Fibroblast of lung (primary cell): ENCODE data around the gene CD247. TPM values are rescaled to one million over a fixed set of nuclear protein-coding genes. Genes with fewer than 3 reads are reported as not detected.

Experiments
- DNase-seq, 2 donors: peaks; one replicate each; pipeline versions ENCODE4 v3.0.0 to v3.0.0-alpha.2; 2010; ENCODE audit warnings: low read depth in 2 of 2
- H2AFZ ChIP-seq: 2 replicates; pipeline ENCODE4 v1.5.1; 2012; ENCODE audit warnings: low read length, control low read depth, inconsistent platforms
- H3K27ac ChIP-seq: 2 replicates; pipeline ENCODE4 v1.5.1; 2011; ENCODE audit warnings: low read length, control low read depth; ENCODE audit not compliant: insufficient read depth
- H3K27me3 ChIP-seq: 2 replicates; pipeline ENCODE4 v1.5.1; 2011; ENCODE audit warnings: mild to moderate bottlenecking, low read length; ENCODE audit not compliant: control insufficient read depth, insufficient read depth
- H3K36me3 ChIP-seq: 2 replicates; pipeline ENCODE4 v1.5.1; 2011; ENCODE audit warnings: low read length; ENCODE audit not compliant: control insufficient read depth, insufficient read depth
- H3K4me1 ChIP-seq: 2 replicates; pipeline ENCODE4 v1.5.1; 2011; ENCODE audit warnings: low read length; ENCODE audit not compliant: control insufficient read depth, insufficient read depth; ENCODE audit errors: extremely low read depth
- H3K4me2 ChIP-seq: 2 replicates; pipeline ENCODE4 v1.5.1; 2011; ENCODE audit warnings: low read length, control low read depth; ENCODE audit not compliant: insufficient read depth; ENCODE audit errors: extremely low read depth
- H3K4me3 ChIP-seq, 4 experiments: fragments of 200-600 bp in 1 of 4; sonication (generic) in 1 of 4; replicated peaks in 1 of 4; 2 replicates each; pipeline ENCODE4 v1.5.1; 2011 to 2016; ENCODE audit warnings: low read length in 4 of 4, low read depth in 3 of 4, mild to moderate bottlenecking in 3 of 4, control low read depth in 2 of 4, inconsistent platforms in 1 of 4, mixed read lengths in 1 of 4; ENCODE audit not compliant: insufficient read depth in 1 of 4; ENCODE audit errors: control extremely low read depth in 1 of 4
- H3K79me2 ChIP-seq: 2 replicates; pipeline ENCODE4 v1.5.1; 2012; ENCODE audit warnings: mild to moderate bottlenecking, low read length, inconsistent platforms; ENCODE audit not compliant: control insufficient read depth, insufficient read depth
- H3K9ac ChIP-seq: 2 replicates; pipeline ENCODE4 v1.5.1; 2011; ENCODE audit warnings: mild to moderate bottlenecking, low read length, control low read depth; ENCODE audit not compliant: insufficient read depth
- H3K9me3 ChIP-seq: 2 replicates; pipeline ENCODE4 v1.5.1; 2012; ENCODE audit warnings: low read depth, low read length; ENCODE audit not compliant: control insufficient read depth, insufficient read depth
- H4K20me1 ChIP-seq: 2 replicates; pipeline ENCODE4 v1.5.1; 2011; ENCODE audit warnings: low read length; ENCODE audit not compliant: control insufficient read depth, insufficient read depth; ENCODE audit errors: extremely low read depth
- EZH2 ChIP-seq: IDR thresholded peaks from 2 replicates; pipeline ENCODE4 v1.5.1; 2012; ENCODE audit warnings: low read length, control low read depth, mild to moderate bottlenecking; ENCODE audit errors: missing control alignments
- polyA plus RNA-seq, 2 donors: library from polyadenylated mRNA; depleted of rRNA in 1 of 2; stranded (reverse) in 1 of 2; unstranded in 1 of 2; fragments of >200 nt; gene quantifications; 2 replicates each; pipeline ENCODE4 v1.2.1, GENCODE V29; 2011 to 2012; ENCODE audit warnings: missing spikeins in 1 of 2
- total RNA-seq: library from RNA; depleted of rRNA; stranded (reverse); fragments of >200 nt; gene quantifications from 2 replicates; pipeline ENCODE4 v1.2.1, GENCODE V29; 2014
- TF ChIP-seq, protein P1 (sequence below), 2 donors: IDR thresholded peaks in 1 of 2; conservative IDR thresholded peaks in 1 of 2; 1 replicate in 1 of 2; 2 replicates in 1 of 2; pipeline ENCODE4 v1.5.1; 2011 to 2012; ENCODE audit warnings: low read length in 2 of 2, control low read depth in 1 of 2, inconsistent platforms in 1 of 2, low read depth in 1 of 2, mild to moderate bottlenecking in 1 of 2

Gene CD247
- total and polyA plus RNA-seq, 2 donors (not counting 1 experiment from before 2014, with no cell fraction given): not detected

- Histone ChIP-seq H3K9ac (no peak overlapping the region), H3K36me3 (no peaks in the 10 kb centered on the region), H3K4me2 (no peak overlapping the region), H3K27ac (no peak overlapping the region), H3K4me3 (no peak overlapping the region), H3K79me2 (no peaks in the 10 kb centered on the region), H4K20me1 (no peaks in the 10 kb centered on the region), H2AFZ (no peak overlapping the region), H3K4me1 (no peaks in the 10 kb centered on the region), H3K27me3 (no peaks in the 10 kb centered on the region), H3K9me3 (no peaks in the 10 kb centered on the region)
- no peak for TF ChIP-seq EZH2
- TF ChIP-seq, protein P1, sequence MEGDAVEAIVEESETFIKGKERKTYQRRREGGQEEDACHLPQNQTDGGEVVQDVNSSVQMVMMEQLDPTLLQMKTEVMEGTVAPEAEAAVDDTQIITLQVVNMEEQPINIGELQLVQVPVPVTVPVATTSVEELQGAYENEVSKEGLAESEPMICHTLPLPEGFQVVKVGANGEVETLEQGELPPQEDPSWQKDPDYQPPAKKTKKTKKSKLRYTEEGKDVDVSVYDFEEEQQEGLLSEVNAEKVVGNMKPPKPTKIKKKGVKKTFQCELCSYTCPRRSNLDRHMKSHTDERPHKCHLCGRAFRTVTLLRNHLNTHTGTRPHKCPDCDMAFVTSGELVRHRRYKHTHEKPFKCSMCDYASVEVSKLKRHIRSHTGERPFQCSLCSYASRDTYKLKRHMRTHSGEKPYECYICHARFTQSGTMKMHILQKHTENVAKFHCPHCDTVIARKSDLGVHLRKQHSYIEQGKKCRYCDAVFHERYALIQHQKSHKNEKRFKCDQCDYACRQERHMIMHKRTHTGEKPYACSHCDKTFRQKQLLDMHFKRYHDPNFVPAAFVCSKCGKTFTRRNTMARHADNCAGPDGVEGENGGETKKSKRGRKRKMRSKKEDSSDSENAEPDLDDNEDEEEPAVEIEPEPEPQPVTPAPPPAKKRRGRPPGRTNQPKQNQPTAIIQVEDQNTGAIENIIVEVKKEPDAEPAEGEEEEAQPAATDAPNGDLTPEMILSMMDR (conservative IDR thresholded peaks at IDR 0.05 in 1 of 2, IDR thresholded peaks at IDR 0.05 in 1 of 2; ENCODE audit: low read depth in 1 of 2, low read length in 2 of 2): peak; percentile 88 to 90
- peak; percentile 43 to 72 for DNase-seq
Measured at GRCh38 chr1:167442142-167442848, 76.0 kb downstream of the CD247 start.

GRCh38 chr1:167441222-167441621, 77.1 kb downstream of the CD247 start:
- Histone ChIP-seq H3K9me3 (no peaks in the 10 kb centered on the region), H3K4me1 (no peaks in the 10 kb centered on the region), H3K27me3 (no peaks in the 10 kb centered on the region), H3K4me3 (no peak overlapping the region), H3K36me3 (no peaks in the 10 kb centered on the region), H3K9ac (no peak overlapping the region), H3K27ac (no peak overlapping the region), H2AFZ (no peak overlapping the region), H3K79me2 (no peaks in the 10 kb centered on the region), H4K20me1 (no peaks in the 10 kb centered on the region), H3K4me2 (no peak overlapping the region)
- TF ChIP-seq, protein P1 (conservative IDR thresholded peaks at IDR 0.05 in 1 of 2, IDR thresholded peaks at IDR 0.05 in 1 of 2; ENCODE audit: low read depth in 1 of 2, low read length in 2 of 2): no peak
- no peak for TF ChIP-seq EZH2
- DNase-seq: no peak

DNA sequence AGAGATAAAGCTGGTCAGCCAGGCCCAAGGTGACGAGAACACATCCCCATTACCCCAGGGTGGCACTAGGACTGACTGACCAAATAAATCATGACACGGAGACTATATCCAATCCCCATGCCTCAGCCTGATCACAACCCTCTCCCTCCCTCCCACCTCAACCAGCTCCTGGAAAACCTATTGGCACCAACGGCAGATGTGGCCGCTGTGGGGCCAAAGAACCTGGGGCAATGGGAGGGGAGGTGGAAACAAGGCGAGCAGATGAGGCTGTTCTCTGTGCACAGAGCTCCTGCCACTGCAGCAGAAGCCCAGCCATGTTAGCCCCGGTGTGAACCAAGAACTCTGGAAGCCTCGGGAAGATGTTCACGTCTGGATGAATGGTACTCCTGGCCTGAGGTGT, 77.6 kb downstream of the CD247 start:
- no peaks in the 10 kb centered on the region for H3K36me3 ChIP-seq
- H3K27ac ChIP-seq: no peak overlapping the region
- H3K9ac ChIP-seq: no peak overlapping the region
- no peaks in the 10 kb centered on the region for H4K20me1 ChIP-seq
- no peak overlapping the region for H3K4me3 ChIP-seq
- no peak overlapping the region for H3K4me2 ChIP-seq
- no peaks in the 10 kb centered on the region for H3K9me3 ChIP-seq
- no peaks in the 10 kb centered on the region for H3K79me2 ChIP-seq
- H2AFZ ChIP-seq: no peak overlapping the region
- no peaks in the 10 kb centered on the region for H3K4me1 ChIP-seq
- H3K27me3 ChIP-seq: no peaks in the 10 kb centered on the region
- TF ChIP-seq, protein P1 (conservative IDR thresholded peaks at IDR 0.05 in 1 of 2, IDR thresholded peaks at IDR 0.05 in 1 of 2; ENCODE audit: low read depth in 1 of 2, low read length in 2 of 2): no peak
- no peak for TF ChIP-seq EZH2
- no peak for DNase-seq
